ENCODE results near the gene ST7L.
"Not testable (repeated sequence)": the region's sequence is repeated elsewhere in the genome, so short reads cannot be mapped to it uniquely, and the experiment has no call there.

Gene ST7L, protein sequence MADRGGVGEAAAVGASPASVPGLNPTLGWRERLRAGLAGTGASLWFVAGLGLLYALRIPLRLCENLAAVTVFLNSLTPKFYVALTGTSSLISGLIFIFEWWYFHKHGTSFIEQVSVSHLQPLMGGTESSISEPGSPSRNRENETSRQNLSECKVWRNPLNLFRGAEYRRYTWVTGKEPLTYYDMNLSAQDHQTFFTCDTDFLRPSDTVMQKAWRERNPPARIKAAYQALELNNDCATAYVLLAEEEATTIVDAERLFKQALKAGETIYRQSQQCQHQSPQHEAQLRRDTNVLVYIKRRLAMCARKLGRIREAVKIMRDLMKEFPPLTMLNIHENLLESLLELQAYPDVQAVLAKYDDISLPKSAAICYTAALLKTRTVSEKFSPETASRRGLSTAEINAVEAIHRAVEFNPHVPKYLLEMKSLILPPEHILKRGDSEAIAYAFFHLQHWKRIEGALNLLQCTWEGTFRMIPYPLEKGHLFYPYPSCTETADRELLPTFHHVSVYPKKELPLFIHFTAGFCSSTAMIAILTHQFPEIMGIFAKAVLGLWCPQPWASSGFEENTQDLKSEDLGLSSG

GRCh38 chr1:112618721-112619517 lies at the start of gene ST7L:
Gene ST7L, minus strand, starts transcription at chr1:112619141. Its CDS starts 28 bp downstream, at chr1:112619113.
- DNase-seq, result no peak

- no peak for DNase-seq
Observed at GRCh38 chr1:112666946-112667345, 48.0 kb upstream of the ST7L start.

DNA sequence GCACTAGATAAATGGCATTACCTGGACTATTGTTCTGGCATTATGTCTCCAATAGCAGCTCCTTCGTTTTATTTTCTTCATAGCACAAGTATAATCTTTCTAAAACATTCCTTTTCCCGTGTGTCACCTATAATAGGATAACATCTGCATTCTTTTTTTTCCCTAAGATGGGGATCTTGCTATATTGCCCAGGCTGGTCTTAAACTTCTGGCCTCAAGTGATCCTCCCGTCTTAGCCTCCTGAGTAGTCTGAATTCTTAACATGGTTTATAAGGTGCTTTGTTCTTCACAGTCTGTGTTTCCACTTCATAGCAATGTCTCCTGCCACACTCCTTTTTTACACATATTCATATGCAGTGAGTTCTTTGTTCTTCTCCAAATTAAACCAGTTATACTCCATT lies 46.9 kb upstream of the ST7L start:
- DNase-seq, result no peak

- DNase-seq, result no peak
Observed at GRCh38 chr1:112651205-112651604, 32.3 kb upstream of the ST7L start.

DNA sequence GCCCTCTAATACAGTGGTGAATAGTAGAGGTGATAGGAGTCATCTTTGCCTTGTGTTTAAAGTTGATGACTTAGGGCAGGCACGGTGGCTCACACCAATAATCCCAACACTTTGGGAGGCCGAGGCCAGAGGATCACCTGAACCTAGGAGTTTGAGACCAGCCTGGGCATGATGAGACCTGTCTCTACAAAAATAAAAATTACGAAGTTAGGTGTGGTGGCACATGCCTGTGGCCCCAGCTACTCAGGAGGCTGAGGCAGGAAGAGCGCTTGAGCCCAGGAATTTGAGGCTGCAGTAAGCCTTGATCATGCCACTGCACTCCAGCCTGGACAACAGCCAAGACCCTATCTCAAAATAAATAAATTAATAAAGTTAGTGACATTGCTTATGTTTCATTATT lies 27.3 kb upstream of the ST7L start:
- DNase-seq, result no peak

DNA sequence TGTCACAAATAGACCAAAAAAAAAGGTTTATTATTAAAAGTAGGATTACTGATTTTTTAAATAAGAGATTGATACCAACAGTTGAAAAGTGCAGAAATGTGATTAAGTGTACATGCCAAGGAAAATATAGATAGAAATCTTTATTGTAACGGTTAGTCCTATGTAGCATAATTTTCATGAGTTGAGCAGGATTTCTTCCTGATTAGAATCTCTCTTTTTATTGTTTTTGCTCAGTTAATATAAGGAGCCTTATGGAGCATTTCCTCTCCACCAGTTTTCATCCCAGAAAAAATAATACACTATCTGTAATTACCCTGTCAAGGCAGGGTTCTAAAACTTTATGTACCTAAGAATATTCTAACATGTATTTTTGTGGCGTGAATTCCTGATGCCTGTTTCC lies 24.1 kb upstream of the ST7L start:
- no peak for DNase-seq

DNA sequence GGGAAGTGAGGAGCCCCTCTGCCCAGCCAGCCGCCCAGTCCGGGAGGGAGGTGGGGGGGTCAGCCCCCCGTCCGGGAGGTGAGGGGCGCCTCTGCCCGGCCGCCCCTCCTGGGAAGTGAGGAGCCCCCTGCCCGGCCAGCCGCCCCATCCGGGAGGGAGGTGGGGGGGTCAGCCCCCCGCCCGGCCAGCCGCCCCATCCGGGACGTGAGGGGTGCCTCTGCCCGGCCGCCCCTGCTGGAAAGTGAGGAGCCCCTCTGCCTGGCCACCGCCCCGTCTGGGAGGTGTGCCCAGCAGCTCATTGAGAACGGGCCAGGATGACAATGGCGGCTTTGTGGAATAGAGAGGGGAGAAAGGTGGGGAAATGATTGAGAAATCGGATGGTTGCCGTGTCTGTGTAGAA lies 21.5 kb upstream of the ST7L start:
- DNase-seq, result not testable (repeated sequence)

GRCh38 chr1:112638110-112638428 lies 19.1 kb upstream of the ST7L start:
- DNase-seq, result no peak

DNA sequence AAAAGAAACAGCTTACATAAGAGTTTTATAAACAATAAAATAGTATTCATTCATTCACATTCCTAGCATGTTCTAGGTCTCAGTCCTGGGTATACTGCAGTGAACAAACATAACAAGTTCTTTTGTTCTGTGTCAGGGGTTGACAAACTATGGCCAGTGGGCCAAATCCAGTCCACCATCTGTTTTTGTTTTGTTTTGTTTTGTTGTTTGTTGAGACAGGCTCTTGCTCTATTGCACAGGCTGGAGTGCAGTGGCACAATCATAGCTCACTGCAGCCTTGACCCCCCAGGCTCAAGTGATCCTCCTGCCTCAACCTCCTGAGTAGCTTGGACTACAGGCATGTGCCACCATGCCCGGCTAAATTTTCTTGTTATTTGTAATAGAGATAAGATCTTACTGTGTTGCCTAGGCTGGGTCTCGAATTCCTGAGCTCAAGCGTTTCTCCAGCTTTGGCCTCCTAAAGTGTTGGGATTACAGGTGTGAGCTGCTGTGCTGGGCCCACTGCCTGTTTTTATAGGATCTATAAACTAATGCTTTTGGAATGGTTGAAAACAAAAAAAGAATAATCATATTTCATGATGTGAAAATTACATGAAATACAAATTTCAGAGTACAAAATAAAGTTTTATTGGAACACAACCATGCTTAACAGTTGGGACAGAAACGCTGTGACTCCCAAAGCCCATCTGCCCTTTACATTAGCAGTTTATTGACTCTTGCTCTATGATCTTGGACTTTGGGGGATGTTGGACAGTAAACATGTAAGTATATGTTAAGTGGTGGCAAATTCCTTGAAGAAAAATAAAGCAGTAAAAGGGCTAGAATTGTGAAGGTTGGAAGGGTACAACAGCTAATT lies 18.5 kb upstream of the ST7L start:
- no peak for DNase-seq

DNA sequence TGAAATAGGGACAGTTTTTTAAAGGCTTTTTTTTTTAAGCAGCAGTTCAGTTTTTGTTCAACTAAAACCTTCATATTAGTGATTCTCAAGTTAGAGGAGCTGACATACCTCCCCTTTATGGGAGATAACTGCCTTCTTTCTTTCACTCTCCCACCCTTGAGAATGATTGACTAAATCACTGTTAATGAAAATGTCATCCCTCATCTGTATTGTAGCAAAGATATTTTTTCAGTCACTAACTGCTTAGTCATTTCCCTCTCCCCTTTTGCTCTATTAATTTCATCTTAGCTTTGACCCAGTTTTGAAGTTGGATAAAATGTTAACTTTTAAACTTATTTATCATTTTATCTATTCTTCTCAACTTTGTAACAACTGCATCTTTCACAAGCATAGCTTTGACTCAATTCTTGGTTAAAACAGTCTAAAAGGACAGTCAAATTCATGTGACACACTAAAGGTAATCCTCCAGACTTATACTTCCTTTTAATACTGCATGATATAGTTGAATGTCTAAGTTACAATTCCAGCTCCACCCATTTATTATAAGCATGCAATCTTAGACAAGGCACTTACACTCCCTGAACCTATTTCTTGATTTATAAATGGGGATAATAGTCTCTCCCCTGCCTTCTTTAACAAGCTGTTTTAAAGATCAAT lies 17.8 kb upstream of the ST7L start:
- no peak for DNase-seq

- DNase-seq, result no peak
Observed at GRCh38 chr1:112636056-112636455, 17.1 kb upstream of the ST7L start.

DNA sequence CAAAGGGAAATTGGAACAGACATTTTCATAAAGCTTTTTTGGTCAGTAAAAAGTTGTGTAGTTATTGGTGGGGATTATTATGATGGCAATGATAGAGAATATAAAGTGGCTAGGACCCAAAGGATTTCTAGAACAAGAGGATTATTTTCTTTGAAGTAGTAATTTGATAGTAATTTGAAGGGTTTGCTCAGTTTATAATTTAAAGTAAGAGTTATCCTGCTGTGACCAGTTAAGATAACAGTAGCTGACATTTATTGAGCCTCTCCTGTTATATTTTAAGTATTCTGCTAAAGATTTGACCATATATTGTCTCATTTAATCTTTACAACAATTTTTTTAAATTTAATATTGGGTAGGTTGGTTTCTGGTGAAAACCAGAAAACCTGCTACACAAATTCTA lies 15.4 kb upstream of the ST7L start:
- no peak for DNase-seq

GRCh38 chr1:112633628-112634027 lies 14.7 kb upstream of the ST7L start:
- DNase-seq, result no peak

- no peak for DNase-seq
Observed at GRCh38 chr1:112629256-112629655, 10.3 kb upstream of the ST7L start.

- DNase-seq, result no peak
Observed at GRCh38 chr1:112628516-112628915, 9.6 kb upstream of the ST7L start.

GRCh38 chr1:112626887-112627286 lies 7.9 kb upstream of the ST7L start:
- DNase-seq, result no peak

GRCh38 chr1:112626193-112626592 lies 7.3 kb upstream of the ST7L start:
- no peak for DNase-seq

GRCh38 chr1:112625696-112626095 lies 6.8 kb upstream of the ST7L start:
- DNase-seq, result no peak

- DNase-seq, result not testable (repeated sequence)
Observed at GRCh38 chr1:112624493-112624892, 5.6 kb upstream of the ST7L start.

- no peak for DNase-seq
Observed at GRCh38 chr1:112620377-112620695, 1.4 kb upstream of the ST7L start.

DNA sequence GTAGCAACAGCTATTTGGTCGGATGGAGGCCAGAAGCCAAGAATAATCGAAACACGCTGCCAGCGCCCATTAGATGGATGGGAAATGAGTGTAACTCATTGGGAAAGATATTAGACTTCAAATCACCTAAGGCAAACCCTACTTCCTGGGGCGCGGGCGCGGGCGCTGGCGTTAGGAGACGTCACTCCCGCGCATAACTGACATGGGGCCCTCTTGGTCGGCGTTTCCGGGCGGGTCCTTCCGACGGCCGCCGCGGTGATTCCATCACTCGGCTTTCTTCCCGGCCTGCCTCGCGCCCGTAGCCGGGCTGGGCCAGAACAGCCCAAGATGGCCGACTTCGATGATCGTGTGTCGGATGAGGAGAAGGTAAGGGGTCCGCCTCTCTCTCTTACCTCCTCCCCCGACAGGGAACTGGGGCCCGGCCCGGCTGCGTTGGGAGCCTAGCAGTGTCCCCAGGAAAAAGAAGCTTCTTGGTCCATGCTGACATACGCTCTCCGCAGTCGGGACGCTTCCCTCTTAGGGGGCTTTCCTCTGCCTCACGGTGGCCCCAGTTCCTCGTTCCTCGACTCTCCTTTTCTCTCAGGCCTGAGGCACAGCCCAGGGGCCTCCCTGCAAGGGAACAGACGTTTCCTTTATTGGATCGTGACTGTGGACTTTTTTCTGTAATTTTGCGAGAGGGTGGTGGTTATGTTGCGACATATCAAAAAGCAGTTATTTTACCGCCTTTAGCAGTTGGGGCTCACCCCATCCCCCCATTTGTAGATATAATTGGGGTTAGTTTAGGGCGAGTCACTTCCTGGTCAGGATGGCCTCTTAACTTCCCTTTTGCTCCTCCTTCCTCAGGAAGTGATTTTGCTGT lies 806 bp upstream of the ST7L start, which contains the start of gene CAPZA1:
Gene CAPZA1, plus strand, starts transcription at position 315 of the 859 bp plus-strand sequence. Its CDS starts 13 bp downstream, at position 328.
- DNase-seq, result peak; percentile 50

Measured in NCI-H1436 treated with DMSO at 0.1 percent for 48 hours (cell line).